B cell (primary cell): ENCODE data around the gene SCARF1. TPM values are rescaled to one million over a fixed set of nuclear protein-coding genes. Genes with fewer than 3 reads are reported as not detected.

Experiments used
- ATAC-seq: fragments of 200-7000 bp; cut with Tn5 transposase; one replicate; pipeline ENCODE4 v1.10.0; 2021; ENCODE audit warnings: low read depth, mild to moderate bottlenecking, moderate number of reproducible peaks, moderate library complexity
- CTCF ChIA-PET: fragments of 350-600 bp; sonication (Branson Sonifier 250); formaldehyde crosslinking; loops from one replicate; lab custom pipeline; 2021; ENCODE audit warnings: antibody characterized with exemption, inconsistent platforms; lab: Charles Lee
- POLR2A ChIA-PET: fragments of 350-600 bp; sonication (Branson Sonifier 250); formaldehyde crosslinking; loops from one replicate; lab custom pipeline; 2021; ENCODE audit warnings: antibody characterized with exemption; lab: Charles Lee
- DNase-seq: peaks from one replicate; pipeline ENCODE4 v3.0.0; 2013
- H2AFZ ChIP-seq: 2 replicates; pipeline ENCODE4 v1.6.1; 2012; ENCODE audit warnings: mild to moderate bottlenecking, low read depth, low read length; ENCODE audit not compliant: insufficient read depth, poor library complexity, severe bottlenecking
- H3K27ac ChIP-seq, 2 donors: 1 replicate in 1 of 2; 2 replicates in 1 of 2; pipeline ENCODE4 v1.5.1; 2012 to 2013; ENCODE audit warnings: low read length in 2 of 2, mild to moderate bottlenecking in 2 of 2, moderate library complexity in 1 of 2
- H3K27me3 ChIP-seq, 4 experiments: fragments of 200-600 bp in 1 of 4; sonication (generic) in 1 of 4; replicated peaks in 1 of 4; 1 replicate in 2 of 4; 2 replicates in 2 of 4; pipeline versions ENCODE4 v1.6.1 to v1.7.0; 2013 to 2016; ENCODE audit warnings: low read length in 3 of 4, mild to moderate bottlenecking in 2 of 4, mixed read lengths in 1 of 4, moderate library complexity in 1 of 4; ENCODE audit not compliant: insufficient read depth in 4 of 4, control insufficient read depth in 3 of 4; ENCODE audit errors: control extremely low read depth in 1 of 4
- H3K36me3 ChIP-seq, 2 experiments: replicated peaks in 1 of 2; 1 replicate in 1 of 2; 2 replicates in 1 of 2; pipeline versions ENCODE4 v1.6.1 to v1.7.1; 2013; ENCODE audit warnings: low read length in 1 of 2; ENCODE audit not compliant: insufficient read depth in 2 of 2, control insufficient read depth in 1 of 2; ENCODE audit errors: control extremely low read depth in 1 of 2, extremely low read depth in 1 of 2
- H3K4me1 ChIP-seq, 2 donors: fragments of 200-600 bp in 1 of 2; sonication (generic) in 1 of 2; 1 replicate in 1 of 2; 2 replicates in 1 of 2; pipeline versions ENCODE4 v1.5.1 to v1.6.1; 2013 to 2017; ENCODE audit warnings: low read length in 2 of 2; ENCODE audit not compliant: control insufficient read depth in 2 of 2, insufficient read depth in 2 of 2
- H3K4me2 ChIP-seq: replicated peaks from 2 replicates; pipeline ENCODE3; 2012; ENCODE audit warnings: mild to moderate bottlenecking, low read depth, low read length; ENCODE audit not compliant: poor library complexity, severe bottlenecking
- H3K4me3 ChIP-seq, 5 experiments: fragments of 200-600 bp in 1 of 5; sonication (generic) in 1 of 5; 1 replicate in 3 of 5; 2 replicates in 2 of 5; pipeline versions ENCODE4 v1.5.1 to v1.7.0; 2011 to 2016; ENCODE audit warnings: low read length in 4 of 5, mild to moderate bottlenecking in 4 of 5, low read depth in 2 of 5, control low read depth in 1 of 5, moderate library complexity in 1 of 5; ENCODE audit not compliant: insufficient read depth in 1 of 5; ENCODE audit errors: control extremely low read depth in 1 of 5, extremely low read depth in 1 of 5
- H3K79me2 ChIP-seq: fragments of 200-600 bp; sonication (generic); one replicate; pipeline ENCODE4 v1.6.0; 2016; ENCODE audit warnings: low read length; ENCODE audit not compliant: control insufficient read depth, insufficient read depth
- H3K9ac ChIP-seq: fragments of 200-600 bp; sonication (generic); 2 replicates; pipeline ENCODE4 v1.6.1; 2017; ENCODE audit warnings: mild to moderate bottlenecking, low read length, moderate library complexity
- H3K9me3 ChIP-seq, 3 donors: one replicate each; pipeline versions ENCODE4 v1.6.1 to v1.7.1; 2013; ENCODE audit warnings: low read length in 2 of 3; ENCODE audit not compliant: control insufficient read depth in 2 of 3, insufficient read depth in 1 of 3; ENCODE audit errors: control extremely low read depth in 1 of 3
- H4K20me1 ChIP-seq: 2 replicates; pipeline ENCODE4 v1.6.0; 2012; ENCODE audit warnings: mild to moderate bottlenecking, low read length; ENCODE audit not compliant: insufficient read depth, control insufficient read depth, poor library complexity, severe bottlenecking
- H3K27ac Mint-ChIP-seq: one replicate; pipeline ENCODE4 v1.8.0; 2021; ENCODE audit warnings: mixed read lengths
- H3K27me3 Mint-ChIP-seq: one replicate; pipeline ENCODE4 v1.8.0; 2021; ENCODE audit warnings: mixed read lengths
- H3K4me1 Mint-ChIP-seq: one replicate; pipeline ENCODE4 v1.8.0; 2021; ENCODE audit warnings: mixed read lengths
- H3K4me3 Mint-ChIP-seq: one replicate; pipeline ENCODE4 v1.8.0; 2021; ENCODE audit warnings: mixed read lengths
- H3K9me3 Mint-ChIP-seq: one replicate; pipeline ENCODE4 v1.8.0; 2022; ENCODE audit warnings: mixed read lengths; ENCODE audit not compliant: insufficient read depth
- EZH2 ChIP-seq: IDR thresholded peaks from 2 replicates; pipeline ENCODE4 v1.6.1; 2012; ENCODE audit warnings: borderline replicate concordance, low read depth, mild to moderate bottlenecking, moderate library complexity, low read length; ENCODE audit not compliant: insufficient read depth, poor library complexity, severe bottlenecking
- WGBS: methylation state at CpG from one replicate; pipeline ENCODE4 v1.1.5; 2013; ENCODE audit warnings: missing lambda C conversion rate; ENCODE audit not compliant: insufficient coverage; 5-methylcytosine and 5-hydroxymethylcytosine counted together
- intact Hi-C: fragments of 100-400 bp; cut with micrococcal nuclease; formaldehyde crosslinking; loops from one replicate; pipeline ENCODE4 v1.10.0; 2022
- polyA plus RNA-seq: library from polyadenylated mRNA; depleted of rRNA; stranded (reverse); fragments of >200 nt; gene quantifications from 2 replicates; pipeline ENCODE4 v1.2.3, GENCODE V29; 2012
- total RNA-seq, 2 donors: library from RNA; stranded (reverse); fragments of 120-200 nt in 1 of 2; gene quantifications; 1 replicate in 1 of 2; 2 replicates in 1 of 2; pipeline versions ENCODE4 v1.2.3 to v1.2.4, GENCODE V29; 2013 to 2022
- TF ChIP-seq, protein P1 (sequence below): fragments of 200-600 bp; IDR thresholded peaks from one replicate; pipeline ENCODE4 v1.8.0; 2022; ENCODE audit warnings: antibody characterized with exemption, mild to moderate bottlenecking

Gene SCARF1
- total and polyA plus RNA-seq, 2 donors (not counting 1 experiment from before 2014, with no cell fraction given): 0.54 to 3.7 TPM

DNA sequence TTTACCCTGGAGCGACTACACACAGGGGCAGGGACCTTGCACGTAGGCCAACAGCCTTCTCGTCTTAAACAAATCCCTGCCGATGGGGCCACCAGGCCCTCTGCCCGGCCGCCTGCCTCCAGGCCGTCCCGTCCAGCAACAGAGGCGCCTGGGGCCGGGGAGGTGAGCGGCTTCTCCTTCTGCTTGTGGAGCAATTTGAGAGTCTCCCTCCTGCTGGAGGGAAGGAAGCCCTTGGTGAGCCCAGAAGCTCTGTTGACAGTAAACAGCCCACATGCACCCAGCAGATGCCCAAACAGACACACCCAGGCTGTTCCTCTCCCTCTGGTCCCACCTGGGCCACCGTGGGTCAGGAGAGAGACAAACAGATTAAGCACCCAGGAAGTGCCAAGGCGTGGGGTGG lies 25.0 kb downstream of the SCARF1 start:
- intact Hi-C loops: no loop called here
- Histone ChIP-seq H3K36me3 (peaks cover 0 to 42% of the 10 kb centered on the region in 2 experiments), H4K20me1 (peaks cover 42% of the 10 kb centered on the region), H3K27me3 (no peaks in the 10 kb centered on the region), H3K4me3 (no peak overlapping the region), H3K4me1 (peaks cover 8 to 10% of the 10 kb centered on the region in 2 donors), H3K27ac (no peak overlapping the region), H3K9ac (no peak overlapping the region), H3K4me2 (no peak overlapping the region), H3K79me2 (peaks cover 65% of the 10 kb centered on the region), H2AFZ (no peak overlapping the region), H3K9me3 (no peaks in the 10 kb centered on the region)
- ATAC-seq (no peak), DNase-seq (no peak)
- ChIA-PET CTCF (no interaction called here), POLR2A (no interaction called here)
- WGBS: 93% methylated on average over 13 of the region's 13 CpGs
- Mint-ChIP-seq H3K27ac (no peak overlapping the region), H3K27me3 (no peaks in the 10 kb centered on the region), H3K4me1 (peaks cover 13% of the 10 kb centered on the region), H3K4me3 (no peak overlapping the region), H3K9me3 (no peaks in the 10 kb centered on the region)
- no peak for TF ChIP-seq EZH2
- TF ChIP-seq, protein P1, sequence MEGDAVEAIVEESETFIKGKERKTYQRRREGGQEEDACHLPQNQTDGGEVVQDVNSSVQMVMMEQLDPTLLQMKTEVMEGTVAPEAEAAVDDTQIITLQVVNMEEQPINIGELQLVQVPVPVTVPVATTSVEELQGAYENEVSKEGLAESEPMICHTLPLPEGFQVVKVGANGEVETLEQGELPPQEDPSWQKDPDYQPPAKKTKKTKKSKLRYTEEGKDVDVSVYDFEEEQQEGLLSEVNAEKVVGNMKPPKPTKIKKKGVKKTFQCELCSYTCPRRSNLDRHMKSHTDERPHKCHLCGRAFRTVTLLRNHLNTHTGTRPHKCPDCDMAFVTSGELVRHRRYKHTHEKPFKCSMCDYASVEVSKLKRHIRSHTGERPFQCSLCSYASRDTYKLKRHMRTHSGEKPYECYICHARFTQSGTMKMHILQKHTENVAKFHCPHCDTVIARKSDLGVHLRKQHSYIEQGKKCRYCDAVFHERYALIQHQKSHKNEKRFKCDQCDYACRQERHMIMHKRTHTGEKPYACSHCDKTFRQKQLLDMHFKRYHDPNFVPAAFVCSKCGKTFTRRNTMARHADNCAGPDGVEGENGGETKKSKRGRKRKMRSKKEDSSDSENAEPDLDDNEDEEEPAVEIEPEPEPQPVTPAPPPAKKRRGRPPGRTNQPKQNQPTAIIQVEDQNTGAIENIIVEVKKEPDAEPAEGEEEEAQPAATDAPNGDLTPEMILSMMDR: no peak

DNA sequence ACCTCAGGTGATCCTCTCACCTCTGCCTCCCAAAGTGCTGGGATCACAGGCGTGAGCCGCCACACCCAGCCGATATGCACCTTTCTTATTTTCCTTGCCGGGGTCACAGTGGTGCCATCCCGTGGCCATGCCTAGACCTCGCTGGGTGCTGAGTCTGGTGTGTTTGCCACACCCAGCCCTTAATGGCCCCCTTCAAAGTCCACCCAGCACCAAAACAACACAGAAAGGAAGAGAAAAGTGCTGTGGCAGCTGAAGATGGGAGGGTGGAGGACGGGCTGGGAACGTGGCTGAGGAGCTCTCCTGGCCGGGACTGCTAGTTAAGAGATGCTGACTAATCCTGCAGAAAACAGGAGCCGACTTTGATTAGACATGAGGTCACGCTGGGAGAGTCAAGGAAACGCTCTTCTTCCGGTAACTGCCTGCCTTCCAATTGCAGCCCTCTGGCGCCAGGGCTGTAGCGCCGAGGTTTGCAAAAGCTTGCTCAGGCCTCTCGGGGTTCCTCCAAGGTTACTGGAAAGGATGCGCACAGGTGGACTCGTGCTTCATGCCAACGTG lies 27.8 kb downstream of the SCARF1 start:
- no peak overlapping the region for H3K27ac ChIP-seq
- ATAC-seq (no peak), DNase-seq (no peak)
- H4K20me1 ChIP-seq: peaks cover 42% of the 10 kb centered on the region
- H3K4me3 Mint-ChIP-seq: no peak overlapping the region
- H3K9ac ChIP-seq: no peak overlapping the region
- H3K4me1 Mint-ChIP-seq: peaks cover 4% of the 10 kb centered on the region
- TF ChIP-seq EZH2: no peak
- TF ChIP-seq, protein P1: no peak
- peaks cover 52% of the 10 kb centered on the region for H3K79me2 ChIP-seq
- H3K27ac Mint-ChIP-seq: no peak overlapping the region
- H3K4me1 ChIP-seq: no peaks in the 10 kb centered on the region
- ChIA-PET POLR2A (interaction anchor here (0.8 to 1.9 kb wide), 4 partner anchors 9 to 43 kb away, joined by 3 to 7 read pairs (median 3); partner anchors contain the start of gene SLC43A2), CTCF (interaction anchor here (5.5 kb wide), 1 partner anchor 44 kb away, joined by 28 read pairs; no protein-coding TSS in a partner anchor)
- H3K9me3 ChIP-seq: no peaks in the 10 kb centered on the region
- H2AFZ ChIP-seq: no peak overlapping the region
- H3K9me3 Mint-ChIP-seq: no peaks in the 10 kb centered on the region
- no peaks in the 10 kb centered on the region for H3K27me3 ChIP-seq
- no peak overlapping the region for H3K4me2 ChIP-seq
- 78% methylated on average over 17 of the region's 20 CpGs for WGBS
- peaks cover 3 to 48% of the 10 kb centered on the region in 2 experiments for H3K36me3 ChIP-seq
- intact Hi-C loops: no loop called here
- no peaks in the 10 kb centered on the region for H3K27me3 Mint-ChIP-seq
- H3K4me3 ChIP-seq: no peak overlapping the region
